Effector CD8-positive, alpha-beta T cell (primary cell): ENCODE data around the gene PGC.

Experiments used
- DNase-seq: peaks from one replicate; lab custom pipeline; 2025; lab: John Stamatoyannopoulos, UW

Gene PGC

GRCh38 chr6:41746107-41746506, 1.1 kb downstream of the PGC start:
- DNase-seq, result no peak

DNA sequence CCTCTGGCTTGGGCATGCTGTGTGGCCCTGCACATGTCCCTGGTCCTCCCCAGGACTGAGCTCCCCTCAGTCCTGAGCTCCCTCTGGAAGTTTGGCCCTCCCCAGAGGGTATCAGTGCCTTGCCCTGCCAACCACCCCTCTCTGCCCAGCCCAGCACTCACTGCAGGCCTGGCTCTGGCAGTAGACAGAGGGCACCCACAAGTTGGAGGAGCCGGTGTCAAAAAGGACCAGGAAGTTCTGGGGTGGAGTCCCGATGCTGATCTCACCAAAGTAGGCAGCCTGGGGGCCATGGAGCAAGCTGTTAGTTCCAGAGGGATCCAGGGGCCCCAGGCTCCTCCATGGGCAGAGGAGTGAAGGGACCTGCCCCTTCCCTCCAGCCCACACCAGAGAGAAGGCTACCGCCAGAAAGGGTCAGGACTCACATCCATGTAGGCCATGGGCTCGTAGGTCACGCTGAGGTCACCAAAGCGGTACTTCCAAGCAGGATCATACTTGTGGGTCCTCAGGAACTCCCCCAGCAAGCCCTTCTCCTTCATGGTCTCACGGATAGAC, 2.9 kb downstream of the PGC start:
- DNase-seq, result no peak

DNA sequence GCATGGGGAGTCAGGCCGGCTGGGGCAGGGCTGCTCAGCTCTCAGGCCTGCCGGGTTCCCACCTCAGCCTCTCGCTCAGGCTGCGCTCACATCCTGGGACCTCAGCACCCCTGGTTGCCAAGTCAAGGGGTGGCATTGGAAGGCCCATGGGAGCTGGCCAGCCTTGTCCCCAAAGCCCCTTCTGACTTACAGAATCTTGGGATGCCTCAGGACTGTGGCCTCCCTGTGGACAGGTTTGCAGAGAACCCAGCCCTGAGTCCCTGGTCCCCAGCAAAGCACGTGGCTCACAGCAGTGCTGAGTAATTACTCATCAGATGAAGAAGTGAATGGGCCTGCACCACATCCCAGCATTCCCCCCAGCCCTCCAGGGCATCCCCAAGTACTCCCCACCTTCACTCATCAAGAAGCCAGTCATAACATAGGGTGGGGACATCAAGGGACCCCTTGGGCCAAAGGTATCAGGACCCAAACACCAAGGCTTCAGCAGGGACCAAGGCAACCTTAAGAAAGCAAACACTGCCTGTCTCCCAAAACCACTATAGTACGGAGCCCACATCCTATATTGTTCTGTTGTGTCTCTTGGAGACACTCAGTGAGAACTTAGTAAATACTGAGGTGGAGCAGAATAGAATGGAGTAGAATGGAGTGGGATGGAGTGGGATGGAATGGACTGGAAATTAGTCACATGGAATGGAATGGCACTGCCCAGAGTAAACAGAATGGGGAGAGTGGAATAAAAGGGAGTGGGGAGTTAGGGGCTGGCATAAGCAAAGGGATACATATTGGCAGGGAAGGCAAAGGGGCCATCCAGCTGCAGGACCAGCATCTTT, 3.6 kb downstream of the PGC start:
- no peak for DNase-seq

DNA sequence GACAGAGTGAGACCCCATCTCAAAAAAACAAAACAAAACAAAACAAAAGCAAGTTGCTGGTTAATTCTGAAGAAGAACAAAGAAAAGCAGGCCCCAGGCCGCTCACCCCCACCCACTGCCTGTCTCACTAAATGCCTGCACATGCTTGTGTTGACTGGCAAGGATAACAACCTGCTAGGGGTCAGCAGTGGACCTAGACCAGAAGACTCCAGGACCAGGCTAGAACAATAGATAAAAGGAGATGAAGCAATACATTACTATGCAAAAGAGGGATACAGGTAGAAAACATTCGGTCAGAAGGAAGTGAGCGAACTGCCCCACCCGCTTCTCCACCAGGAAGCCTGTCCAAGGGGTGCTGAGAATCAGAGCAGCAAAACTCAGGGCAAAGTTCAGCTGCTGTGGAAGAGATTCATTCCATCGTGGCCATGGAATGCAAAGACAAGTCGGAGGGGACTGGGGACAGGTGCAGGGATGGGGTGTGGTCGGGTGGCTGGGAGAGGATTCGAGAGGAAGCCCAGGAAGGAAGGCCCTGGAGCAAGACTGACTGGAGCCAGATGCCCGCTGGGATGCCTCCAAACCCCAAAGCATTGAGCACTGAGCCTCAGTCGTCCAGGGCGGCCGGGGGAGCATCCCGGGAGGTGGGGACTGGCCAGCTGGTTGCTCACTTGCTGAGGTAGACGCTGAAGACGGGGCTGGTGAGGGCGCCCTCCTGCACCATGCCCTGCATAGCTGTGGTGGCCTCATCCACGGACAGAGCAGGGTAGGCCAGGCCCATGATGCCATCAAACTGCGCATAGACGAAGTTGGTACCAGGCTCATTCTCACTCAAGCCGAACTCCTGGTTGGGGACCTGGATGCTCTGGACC, 5.3 kb downstream of the PGC start:
- no peak for DNase-seq

DNA sequence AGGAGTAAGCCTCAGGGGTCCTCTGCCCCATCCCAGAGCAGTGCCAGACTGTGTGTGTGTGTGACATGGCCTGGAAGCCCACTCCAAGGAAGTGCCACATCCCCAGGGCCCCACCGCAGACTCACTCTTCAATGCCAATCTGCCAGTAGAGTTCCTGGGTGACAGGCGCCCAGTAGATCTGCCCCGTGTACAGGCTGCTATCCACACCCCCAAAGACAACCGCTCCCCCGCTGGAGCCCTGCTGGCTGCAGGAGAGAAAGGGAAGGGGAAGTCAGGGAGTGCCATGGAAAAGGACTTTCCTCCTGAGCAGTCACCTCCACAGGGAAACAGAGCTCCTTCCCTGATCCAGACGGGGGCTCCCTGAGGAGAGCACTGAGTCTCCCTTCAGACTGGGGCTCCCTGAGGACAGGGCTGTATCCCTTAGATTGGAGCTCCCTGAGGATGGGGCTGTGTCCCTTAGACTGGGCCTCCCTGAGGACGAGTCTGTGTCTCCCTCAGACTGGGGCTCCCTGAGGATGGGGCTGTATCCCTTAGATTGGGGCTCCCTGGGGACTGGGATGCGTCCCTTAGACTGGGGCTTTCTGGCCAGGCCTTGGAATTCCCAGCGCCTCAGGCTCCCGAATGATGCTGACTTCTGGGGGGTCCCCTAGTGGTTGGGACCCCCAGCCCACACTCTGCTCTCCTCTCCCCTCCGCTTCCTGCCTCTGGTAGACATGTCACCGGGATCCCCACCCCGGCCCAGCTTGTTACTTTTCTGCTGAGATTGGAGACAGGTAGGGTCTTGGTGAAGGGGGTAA, 6.6 kb downstream of the PGC start:
- no peak for DNase-seq

DNA sequence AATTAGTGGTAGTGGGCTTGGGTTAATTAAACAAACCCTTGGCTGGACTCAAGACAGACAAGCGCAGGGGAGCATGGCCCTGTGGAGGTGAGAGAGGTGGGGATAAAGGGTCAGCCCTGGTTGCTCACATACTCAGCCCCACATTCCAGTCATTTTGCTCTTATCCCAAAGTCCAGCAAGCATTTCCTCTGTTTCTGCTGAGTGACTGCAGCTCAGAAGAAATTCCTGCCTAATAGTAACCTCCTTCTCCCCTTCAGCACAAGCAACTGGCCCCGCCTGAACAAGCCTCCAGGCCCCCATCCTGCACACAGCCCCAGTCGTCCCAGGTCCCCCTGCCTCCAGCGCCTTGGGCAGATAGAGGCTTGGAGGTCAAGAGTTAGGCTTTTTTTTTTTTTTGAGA, 8.2 kb downstream of the PGC start:
- DNase-seq, result no peak

DNA sequence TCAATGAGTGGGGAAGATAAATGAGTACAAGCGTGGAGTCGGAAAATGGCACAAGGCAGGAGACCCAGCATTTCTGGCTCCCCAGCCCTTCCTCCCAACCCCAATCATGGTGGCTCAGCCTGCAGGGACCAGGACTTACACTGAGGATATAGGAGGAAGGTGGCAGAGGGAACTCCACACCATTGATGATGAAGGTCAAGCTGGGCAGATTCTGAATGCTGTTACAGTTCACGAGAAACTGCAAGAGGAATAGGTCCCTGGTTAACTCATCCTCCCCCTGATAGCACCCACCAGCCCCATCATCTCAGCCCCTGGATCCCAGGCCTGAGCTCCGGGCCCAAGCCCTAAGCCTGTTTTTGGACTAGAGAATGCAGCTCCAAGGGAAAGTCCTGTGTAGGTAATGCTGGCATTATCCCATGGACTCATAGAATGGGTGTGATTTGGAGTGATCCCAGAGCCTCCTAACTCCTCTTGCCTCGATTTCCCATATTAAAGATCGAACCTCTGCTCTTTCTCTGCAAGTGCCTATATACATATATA, 9.5 kb downstream of the PGC start:
- DNase-seq, result no peak

- no peak for DNase-seq
Observed at GRCh38 chr6:41736800-41737555, 10.2 kb downstream of the PGC start.

DNA sequence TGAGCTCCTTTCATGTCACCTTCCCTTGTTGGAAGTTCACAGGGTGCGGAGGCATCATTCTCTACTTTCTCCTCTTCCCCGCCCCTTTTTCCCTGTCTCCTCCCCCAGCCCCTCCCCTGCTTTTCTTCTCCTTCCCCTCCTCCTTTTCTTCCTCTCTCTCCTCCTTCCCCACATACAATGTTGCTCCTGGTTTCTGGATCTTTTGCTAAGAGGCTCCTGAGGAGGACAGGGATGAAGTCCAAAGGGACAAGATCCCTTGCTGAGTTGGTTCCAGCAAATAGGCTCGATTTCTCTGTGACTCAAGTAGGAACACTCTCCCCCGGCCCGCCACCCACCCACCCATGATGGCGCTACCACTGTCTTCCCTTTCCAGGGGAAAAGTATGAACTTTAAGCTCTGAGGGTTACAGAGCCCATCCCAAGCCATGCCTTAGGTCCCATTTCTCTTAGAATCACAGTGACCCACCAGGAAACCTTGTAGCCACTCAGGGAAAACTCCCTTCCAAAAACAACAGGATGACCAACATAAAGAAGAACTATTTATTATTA, 10.9 kb downstream of the PGC start:
- DNase-seq, result no peak

- peak; percentile 88 for DNase-seq
Observed at GRCh38 chr6:41735427-41736185, 11.6 kb downstream of the PGC start, which contains the start of gene TFEB. TFEB (minus strand) TSS chr6:41735608; CDS start chr6:41691213, 44,395 bp downstream.

GRCh38 chr6:41734666-41735426, 12.4 kb downstream of the PGC start:
- DNase-seq, result peak; percentile 53

- DNase-seq, result peak; percentile 48
Observed at GRCh38 chr6:41733707-41734665, 13.2 kb downstream of the PGC start.

- DNase-seq, result no peak
Observed at GRCh38 chr6:41733360-41733706, 13.9 kb downstream of the PGC start.

- peak; percentile 39 for DNase-seq
Observed at GRCh38 chr6:41732591-41733359, 14.4 kb downstream of the PGC start.

DNA sequence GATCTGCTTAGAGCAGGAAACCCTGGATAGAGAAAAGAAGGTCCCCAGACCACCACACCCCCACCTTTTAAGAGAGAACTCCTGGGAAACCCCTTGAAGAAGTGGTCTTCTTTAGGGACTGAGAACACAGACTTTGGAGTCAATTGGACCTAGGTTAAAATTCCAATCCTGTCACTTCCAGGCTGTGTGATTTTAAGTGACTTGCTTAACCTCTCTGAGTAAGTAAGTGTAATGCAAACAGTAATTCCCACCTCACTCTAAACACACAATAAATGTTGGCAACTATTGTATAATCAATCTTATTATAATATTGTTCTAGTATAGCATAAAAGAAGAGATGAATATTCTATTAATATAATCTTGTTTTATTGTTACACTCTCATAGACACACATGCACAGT, 15.0 kb downstream of the PGC start:
- no peak for DNase-seq

- DNase-seq, result no peak
Observed at GRCh38 chr6:41731561-41732086, 15.6 kb downstream of the PGC start.
